Peyer's patch (tissue), 4 donors: ENCODE results near the gene CYP4F12. TPM values are rescaled to one million over a fixed set of nuclear protein-coding genes. Genes with fewer than 3 reads are reported as not detected.

ENCODE experiments used
- DNase-seq, 3 donors: peaks; one replicate each; pipeline ENCODE4 v3.0.0-alpha.2; 2017 to 2019
- H3K27ac ChIP-seq, 4 donors: fragments of 200-600 bp; sonication (generic); one replicate each; pipeline ENCODE4 v1.5.1; 2016 to 2019
- H3K27me3 ChIP-seq, 2 donors: fragments of 200-600 bp; sonication (generic); one replicate each; pipeline ENCODE4 v1.5.1; 2019
- H3K36me3 ChIP-seq, 3 donors: fragments of 200-600 bp; sonication (generic); one replicate each; pipeline ENCODE4 v1.5.1; 2016 to 2019
- H3K4me1 ChIP-seq, 4 donors: fragments of 200-600 bp; sonication (generic); one replicate each; pipeline ENCODE4 v1.5.1; 2016 to 2019
- H3K4me3 ChIP-seq, 4 donors: fragments of 200-600 bp; sonication (generic); 1 replicate in 3 of 4; 2 replicates in 1 of 4; pipeline ENCODE4 v1.5.1; 2016 to 2019; ENCODE audit warnings: mild to moderate bottlenecking in 1 of 4
- H3K9me3 ChIP-seq, 4 donors: fragments of 200-600 bp; sonication (generic); one replicate each; pipeline ENCODE4 v1.5.1; 2016 to 2019; ENCODE audit warnings: mild to moderate bottlenecking in 1 of 4
- POLR2A ChIP-seq, 2 donors: fragments of 450-650 bp; IDR thresholded peaks; one replicate each; pipeline ENCODE4 v1.5.1; 2017; ENCODE audit warnings: antibody characterized with exemption in 2 of 2, mild to moderate bottlenecking in 2 of 2, moderate library complexity in 2 of 2
- total RNA-seq, 4 donors: library from RNA; depleted of rRNA; stranded (reverse); fragments of >200 nt; gene quantifications; one replicate each; pipeline ENCODE4 v1.1.0, GENCODE V29; 2016
- TF ChIP-seq, protein P1 (sequence below), 6 experiments: fragments of 450-650 bp in 4 of 6; fragments of 200-600 bp in 2 of 6; sonication (generic) in 1 of 6; IDR thresholded peaks; one replicate each; pipeline ENCODE4 v1.5.1; 2017 to 2019; ENCODE audit warnings: antibody characterized with exemption in 6 of 6, mild to moderate bottlenecking in 3 of 6, moderate library complexity in 1 of 6

Gene CYP4F12
- total RNA-seq, 4 donors from 2014 or later = 64.4 to 736 (median 551) TPM

DNA sequence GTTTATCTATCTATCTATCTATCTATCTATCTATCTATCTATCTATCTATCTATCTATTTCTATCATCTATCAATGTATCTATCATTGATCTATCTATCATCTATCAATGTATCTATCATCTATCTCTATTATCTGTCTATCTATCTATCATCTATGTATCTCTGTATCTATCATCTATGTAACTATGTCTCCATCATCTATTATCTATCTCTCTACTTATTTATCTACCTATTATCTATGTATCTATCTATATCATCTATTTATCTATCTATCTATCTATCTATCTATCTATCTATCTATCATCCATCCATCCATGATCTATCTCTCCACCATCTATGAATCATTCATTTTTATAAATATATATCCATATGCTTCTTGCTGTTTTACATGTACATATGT lies 16.4 kb upstream of the CYP4F12 start:
- H3K36me3 ChIP-seq = peaks cover 0 to 4% (median 0%) of the 10 kb centered on the region in 3 donors
- TF ChIP-seq POLR2A (IDR thresholded peaks at IDR 0.05) = no peak
- TF ChIP-seq, protein P1, sequence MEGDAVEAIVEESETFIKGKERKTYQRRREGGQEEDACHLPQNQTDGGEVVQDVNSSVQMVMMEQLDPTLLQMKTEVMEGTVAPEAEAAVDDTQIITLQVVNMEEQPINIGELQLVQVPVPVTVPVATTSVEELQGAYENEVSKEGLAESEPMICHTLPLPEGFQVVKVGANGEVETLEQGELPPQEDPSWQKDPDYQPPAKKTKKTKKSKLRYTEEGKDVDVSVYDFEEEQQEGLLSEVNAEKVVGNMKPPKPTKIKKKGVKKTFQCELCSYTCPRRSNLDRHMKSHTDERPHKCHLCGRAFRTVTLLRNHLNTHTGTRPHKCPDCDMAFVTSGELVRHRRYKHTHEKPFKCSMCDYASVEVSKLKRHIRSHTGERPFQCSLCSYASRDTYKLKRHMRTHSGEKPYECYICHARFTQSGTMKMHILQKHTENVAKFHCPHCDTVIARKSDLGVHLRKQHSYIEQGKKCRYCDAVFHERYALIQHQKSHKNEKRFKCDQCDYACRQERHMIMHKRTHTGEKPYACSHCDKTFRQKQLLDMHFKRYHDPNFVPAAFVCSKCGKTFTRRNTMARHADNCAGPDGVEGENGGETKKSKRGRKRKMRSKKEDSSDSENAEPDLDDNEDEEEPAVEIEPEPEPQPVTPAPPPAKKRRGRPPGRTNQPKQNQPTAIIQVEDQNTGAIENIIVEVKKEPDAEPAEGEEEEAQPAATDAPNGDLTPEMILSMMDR (IDR thresholded peaks at IDR 0.05) = no peak
- H3K4me1 ChIP-seq = no peaks in the 10 kb centered on the region
- H3K4me3 ChIP-seq = no peak overlapping the region
- no peaks in the 10 kb centered on the region for H3K27me3 ChIP-seq
- no peak overlapping the region for H3K27ac ChIP-seq
- no peaks in the 10 kb centered on the region for H3K9me3 ChIP-seq
- DNase-seq = no peak

- no peak for TF ChIP-seq POLR2A (IDR thresholded peaks at IDR 0.05)
- TF ChIP-seq, protein P1 (IDR thresholded peaks at IDR 0.05) = no peak
- no peak for DNase-seq
- no peaks in the 10 kb centered on the region for H3K27me3 ChIP-seq
- H3K4me3 ChIP-seq = no peak overlapping the region
- peaks cover 0 to 3% (median 0%) of the 10 kb centered on the region in 3 donors for H3K36me3 ChIP-seq
- no peaks in the 10 kb centered on the region for H3K9me3 ChIP-seq
- no peak overlapping the region for H3K27ac ChIP-seq
- peaks cover 0 to 4% (median 0%) of the 10 kb centered on the region in 4 donors for H3K4me1 ChIP-seq
Measured at GRCh38 chr19:15663247-15663646, 9.6 kb upstream of the CYP4F12 start.

DNA sequence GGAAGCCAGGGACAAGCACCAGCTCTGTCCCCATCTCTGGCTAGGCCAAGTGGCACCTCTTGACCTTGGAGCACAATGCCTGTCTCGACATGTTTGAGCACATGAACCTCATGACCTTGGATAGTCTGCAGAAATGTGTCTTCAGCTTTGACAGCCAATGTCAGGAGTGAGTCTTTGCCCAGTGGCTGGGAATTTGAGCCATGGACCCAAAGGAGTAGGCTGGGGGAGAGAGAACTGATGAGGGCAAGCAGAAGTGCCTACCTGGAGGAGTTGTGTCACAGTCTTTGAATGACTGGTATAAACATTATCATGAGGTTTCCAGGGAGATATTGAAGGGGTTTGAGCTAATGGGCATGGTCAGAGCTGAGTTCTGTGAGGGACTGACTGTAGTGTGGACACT lies 6.7 kb upstream of the CYP4F12 start:
- DNase-seq = no peak
- TF ChIP-seq, protein P1 (IDR thresholded peaks at IDR 0.05) = no peak
- TF ChIP-seq POLR2A (IDR thresholded peaks at IDR 0.05) = no peak
- no peaks in the 10 kb centered on the region for H3K27me3 ChIP-seq
- H3K4me1 ChIP-seq = peaks cover 0 to 4% (median 0%) of the 10 kb centered on the region in 4 donors
- H3K4me3 ChIP-seq = no peak overlapping the region
- peak overlapping the region in 1 of 4 donors; percentile 80 for H3K27ac ChIP-seq
- no peaks in the 10 kb centered on the region for H3K9me3 ChIP-seq
- H3K36me3 ChIP-seq = no peaks in the 10 kb centered on the region

- Histone ChIP-seq H3K27me3 (no peaks in the 10 kb centered on the region), H3K9me3 (no peaks in the 10 kb centered on the region), H3K36me3 (no peaks in the 10 kb centered on the region), H3K4me3 (no peak overlapping the region), H3K27ac (peak overlapping the region in 2 of 4 donors; percentile 44 to 80), H3K4me1 (peaks cover 0 to 4% (median 0%) of the 10 kb centered on the region in 4 donors)
- peak in 2 of 3 donors; percentile 82 to 86 for DNase-seq
- TF ChIP-seq, protein P1 (IDR thresholded peaks at IDR 0.05) = peak in 1 of 6 experiments; percentile 26
- peak in 1 of 2 donors; percentile 55 for TF ChIP-seq POLR2A (IDR thresholded peaks at IDR 0.05)
Measured at GRCh38 chr19:15666883-15667282, 6.0 kb upstream of the CYP4F12 start.

GRCh38 chr19:15669440-15669839 lies 3.4 kb upstream of the CYP4F12 start:
- no peak for TF ChIP-seq POLR2A (IDR thresholded peaks at IDR 0.05)
- TF ChIP-seq, protein P1 (IDR thresholded peaks at IDR 0.05) = no peak
- Histone ChIP-seq H3K9me3 (no peaks in the 10 kb centered on the region), H3K4me1 (peaks cover 0 to 4% (median 0%) of the 10 kb centered on the region in 4 donors), H3K27ac (no peak overlapping the region), H3K27me3 (no peaks in the 10 kb centered on the region), H3K36me3 (no peaks in the 10 kb centered on the region), H3K4me3 (no peak overlapping the region)
- no peak for DNase-seq

DNA sequence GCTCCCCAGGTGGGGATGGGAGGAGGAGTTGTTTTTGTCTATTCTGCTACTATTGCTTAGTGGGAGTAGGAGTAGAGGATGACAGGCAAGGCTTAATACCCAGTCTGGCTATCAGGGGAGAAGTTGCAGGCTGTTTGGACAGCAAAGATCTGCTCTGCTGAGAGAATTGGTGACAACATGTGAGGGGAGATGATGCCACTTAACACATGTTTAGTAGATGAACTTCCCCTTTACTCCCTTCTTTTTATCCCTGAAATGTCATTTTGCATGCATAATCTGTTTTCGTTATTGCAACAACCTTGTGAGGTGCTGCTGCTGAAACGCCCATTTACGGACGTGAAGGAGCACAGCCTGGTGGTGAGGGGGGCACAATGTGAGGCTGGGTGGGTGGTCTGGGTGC lies 3.0 kb upstream of the CYP4F12 start:
- H3K36me3 ChIP-seq = no peaks in the 10 kb centered on the region
- no peak for DNase-seq
- no peak overlapping the region for H3K27ac ChIP-seq
- H3K4me1 ChIP-seq = peaks cover 0 to 4% (median 0%) of the 10 kb centered on the region in 4 donors
- H3K4me3 ChIP-seq = no peak overlapping the region
- TF ChIP-seq, protein P1 (IDR thresholded peaks at IDR 0.05) = no peak
- no peak for TF ChIP-seq POLR2A (IDR thresholded peaks at IDR 0.05)
- no peaks in the 10 kb centered on the region for H3K9me3 ChIP-seq
- H3K27me3 ChIP-seq = no peaks in the 10 kb centered on the region
